Measurements from ENCODE around the gene PRPF40A. TPM values are rescaled to one million over a fixed set of nuclear protein-coding genes. Genes with fewer than 3 reads are reported as not detected.

PRPF40A gene
- total and polyA plus RNA-seq, 10 of the 15 experiments (the other 5 are each of a cell fraction or from before 2014, with no cell fraction given), result 97.8 to 197 (median 144) TPM

DNA sequence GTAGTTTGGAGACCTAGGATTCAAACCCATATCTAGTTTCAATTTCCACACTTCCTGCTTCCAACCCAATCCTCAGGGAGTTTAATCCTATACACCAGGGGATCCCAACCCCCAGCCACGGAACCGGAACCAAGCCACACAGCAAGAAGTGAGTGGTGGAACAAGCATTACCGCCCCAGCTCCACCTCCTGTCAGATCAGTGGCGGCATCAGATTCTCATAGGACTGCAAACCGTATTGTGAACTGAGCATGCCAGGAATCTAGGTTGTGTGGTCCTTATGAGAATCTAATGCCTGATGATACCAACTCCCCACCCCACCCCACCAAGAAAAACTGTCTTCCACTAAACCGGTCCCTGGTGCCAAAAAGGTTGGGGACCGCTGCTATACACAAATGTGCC, 52.5 kb downstream of the PRPF40A start (continued):
- no peak for TF ChIP-seq ZBTB40 (IDR thresholded peaks at IDR 0.05; ENCODE audit: borderline replicate concordance)

- FAIRE-seq, result no peak
- H3K27me3 ChIP-seq (replicated peaks in 1 of 2; ENCODE audit: control insufficient read depth in 2 of 2, insufficient read depth in 2 of 2, low read length in 1 of 2), result no peaks in the 10 kb centered on the region
- TF ChIP-seq, protein P1, sequence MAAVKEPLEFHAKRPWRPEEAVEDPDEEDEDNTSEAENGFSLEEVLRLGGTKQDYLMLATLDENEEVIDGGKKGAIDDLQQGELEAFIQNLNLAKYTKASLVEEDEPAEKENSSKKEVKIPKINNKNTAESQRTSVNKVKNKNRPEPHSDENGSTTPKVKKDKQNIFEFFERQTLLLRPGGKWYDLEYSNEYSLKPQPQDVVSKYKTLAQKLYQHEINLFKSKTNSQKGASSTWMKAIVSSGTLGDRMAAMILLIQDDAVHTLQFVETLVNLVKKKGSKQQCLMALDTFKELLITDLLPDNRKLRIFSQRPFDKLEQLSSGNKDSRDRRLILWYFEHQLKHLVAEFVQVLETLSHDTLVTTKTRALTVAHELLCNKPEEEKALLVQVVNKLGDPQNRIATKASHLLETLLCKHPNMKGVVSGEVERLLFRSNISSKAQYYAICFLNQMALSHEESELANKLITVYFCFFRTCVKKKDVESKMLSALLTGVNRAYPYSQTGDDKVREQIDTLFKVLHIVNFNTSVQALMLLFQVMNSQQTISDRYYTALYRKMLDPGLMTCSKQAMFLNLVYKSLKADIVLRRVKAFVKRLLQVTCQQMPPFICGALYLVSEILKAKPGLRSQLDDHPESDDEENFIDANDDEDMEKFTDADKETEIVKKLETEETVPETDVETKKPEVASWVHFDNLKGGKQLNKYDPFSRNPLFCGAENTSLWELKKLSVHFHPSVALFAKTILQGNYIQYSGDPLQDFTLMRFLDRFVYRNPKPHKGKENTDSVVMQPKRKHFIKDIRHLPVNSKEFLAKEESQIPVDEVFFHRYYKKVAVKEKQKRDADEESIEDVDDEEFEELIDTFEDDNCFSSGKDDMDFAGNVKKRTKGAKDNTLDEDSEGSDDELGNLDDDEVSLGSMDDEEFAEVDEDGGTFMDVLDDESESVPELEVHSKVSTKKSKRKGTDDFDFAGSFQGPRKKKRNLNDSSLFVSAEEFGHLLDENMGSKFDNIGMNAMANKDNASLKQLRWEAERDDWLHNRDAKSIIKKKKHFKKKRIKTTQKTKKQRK (IDR thresholded peaks at IDR 0.05; ENCODE audit: low read depth, low read length), result no peak
- TF ChIP-seq SIX5 (IDR thresholded peaks at IDR 0.05; ENCODE audit: low read depth, low read length, severe bottlenecking), result no peak
- TF ChIP-seq GATAD2B (conservative IDR thresholded peaks at IDR 0.05; ENCODE audit: low read depth), result no peak
Measured at GRCh38 chr2:152661076-152661475, 56.2 kb downstream of the PRPF40A start.

More at GRCh38 chr2:152661076-152661475, 56.2 kb downstream of the PRPF40A start:
- H2AFZ ChIP-seq (ENCODE audit: control insufficient read depth, low read depth, low read length), result no peak overlapping the region
- H3K79me2 ChIP-seq (ENCODE audit: control insufficient read depth, insufficient read depth, low read length), result no peaks in the 10 kb centered on the region
- 100% methylated on average over 2 of the region's 4 CpGs for WGBS (ENCODE audit: insufficient coverage, insufficient replicate concordance, low lambda C conversion rate, missing lambda C conversion rate)
- H3K36me3 ChIP-seq (ENCODE audit: control insufficient read depth in 2 of 2, insufficient read depth in 2 of 2, low read length in 1 of 2), result peaks cover 4 to 31% of the 10 kb centered on the region in 2 experiments
- ChIA-PET SMC1A (ENCODE audit: uncharacterized antibody, unreplicated experiment) (interaction anchor here (0.6 to 1.4 kb wide), 4 partner anchors 9 to 25 kb away, joined by 3 to 4 read pairs (median 4); no protein-coding TSS in a partner anchor), POLR2A (interaction anchor here (0.6 to 0.7 kb wide), 3 partner anchors 12 to 111 kb away, joined by 3 to 5 read pairs (median 3); no protein-coding TSS in a partner anchor), RAD21 (ENCODE audit: unreplicated experiment) (no interaction called here), CTCF (interaction anchor here (1.7 to 1.9 kb wide), 2 partner anchors 10 to 55 kb away, joined by 3 to 4 read pairs; no protein-coding TSS in a partner anchor)
- H3K4me1 ChIP-seq (ENCODE audit: control insufficient read depth, insufficient read depth, low read length), result no peaks in the 10 kb centered on the region
- ATAC-seq (no peak), DNase-seq (ENCODE audit: low read depth, low spot score) (no peak)
- no peak overlapping the region for H3K4me2 ChIP-seq (ENCODE audit: control insufficient read depth, insufficient read depth)
- no TSS peak for BruUV-seq (replicated peaks)
- H3K9me3 ChIP-seq (replicated peaks; ENCODE audit: control insufficient read depth, insufficient read depth, low read length), result no peaks in the 10 kb centered on the region
- intact Hi-C loops (cut with micrococcal nuclease; ENCODE audit: unreplicated experiment), result no loop called here
- in situ Hi-C loops (cut with MboI), result loop anchor here (25.0 kb wide), 1 partner anchor 1199 kb away; no protein-coding TSS in a partner anchor
- H3K4me3 ChIP-seq, result no peak overlapping the region
- H3K9ac ChIP-seq (ENCODE audit: control insufficient read depth, insufficient read depth, low read length), result no peak overlapping the region
- H4K20me1 ChIP-seq (ENCODE audit: control insufficient read depth, insufficient read depth), result no peaks in the 10 kb centered on the region
- H3K27ac ChIP-seq (ENCODE audit: control insufficient read depth, insufficient read depth), result no peak overlapping the region

Data from GM12878 (cell line).